Dermis blood vessel endothelial cell (primary cell): ENCODE data around the gene SNCG. TPM values are rescaled to one million over a fixed set of nuclear protein-coding genes. Genes with fewer than 3 reads are reported as not detected.
"Not testable (repeated sequence)": the region's sequence is repeated elsewhere in the genome, so short reads cannot be mapped to it uniquely, and the experiment has no call there.

Experiments used
- DNase-seq: peaks from one replicate; pipeline ENCODE4 v3.0.0; 2010
- total RNA-seq: library from RNA; depleted of rRNA; stranded (reverse); fragments of >200 nt; gene quantifications from 2 replicates; pipeline ENCODE4 v1.2.3, GENCODE V29; 2014

The SNCG gene
- total RNA-seq, result 111 and 117 TPM in 2 replicates

GRCh38 chr10:86958116-86958900, at the start of gene SNCG:
TSS of gene SNCG (plus strand) at chr10:86958599. CDS start at chr10:86958698, 99 bp downstream.
- peak; percentile 66 for DNase-seq

- no peak for DNase-seq
Observed at GRCh38 chr10:86914734-86915133, 43.7 kb upstream of the SNCG start.

GRCh38 chr10:86918022-86918471, 40.4 kb upstream of the SNCG start:
- peak; percentile 16 for DNase-seq

- DNase-seq, result no peak
Observed at GRCh38 chr10:86922553-86922961, 35.8 kb upstream of the SNCG start.

- DNase-seq, result no peak
Observed at GRCh38 chr10:86929468-86930380, 28.7 kb upstream of the SNCG start.

- DNase-seq, result no peak
Observed at GRCh38 chr10:86931872-86932271, 26.5 kb upstream of the SNCG start.

- no peak for DNase-seq
Observed at GRCh38 chr10:86932674-86933073, 25.7 kb upstream of the SNCG start.

- DNase-seq, result not testable (repeated sequence)
Observed at GRCh38 chr10:86934162-86934711, 24.2 kb upstream of the SNCG start.

GRCh38 chr10:86936661-86937501, 21.5 kb upstream of the SNCG start:
- no peak for DNase-seq

GRCh38 chr10:86937502-86938154, 20.8 kb upstream of the SNCG start:
- no peak for DNase-seq

GRCh38 chr10:86938260-86938659, 20.1 kb upstream of the SNCG start:
- no peak for DNase-seq

- DNase-seq, result not testable (repeated sequence)
Observed at GRCh38 chr10:86940076-86940475, 18.3 kb upstream of the SNCG start.

GRCh38 chr10:86940677-86941076, 17.7 kb upstream of the SNCG start:
- DNase-seq, result no peak

- DNase-seq, result no peak
Observed at GRCh38 chr10:86941426-86941825, 17.0 kb upstream of the SNCG start.

GRCh38 chr10:86941991-86942421, 16.4 kb upstream of the SNCG start:
- DNase-seq, result no peak

GRCh38 chr10:86942441-86943315, 15.7 kb upstream of the SNCG start:
- DNase-seq, result no peak

- no peak for DNase-seq
Observed at GRCh38 chr10:86943316-86944030, 14.9 kb upstream of the SNCG start.

- DNase-seq, result no peak
Observed at GRCh38 chr10:86944031-86944419, 14.4 kb upstream of the SNCG start.

- DNase-seq, result no peak
Observed at GRCh38 chr10:86944471-86944870, 13.9 kb upstream of the SNCG start.

GRCh38 chr10:86944907-86945306, 13.5 kb upstream of the SNCG start:
- no peak for DNase-seq
